HUDEP-2 (cell line): ENCODE data around the gene ROBO3.

Source experiments
- DNase-seq, 76 experiments: peaks; one replicate each; lab custom pipeline; 2025; ENCODE audit not compliant: unreplicated experiment in 76 of 76; lab: John Stamatoyannopoulos, UW

ROBO3 gene

GRCh38 chr11:124917115-124917637 is 51.9 kb downstream of the ROBO3 start:
- no peak for DNase-seq

GRCh38 chr11:124918950-124919349 is 53.7 kb downstream of the ROBO3 start, which contains the start of gene HEPN1:
Gene HEPN1 (plus strand): TSS chr11:124919250.
- DNase-seq, result no peak

GRCh38 chr11:124919898-124920297 is 54.7 kb downstream of the ROBO3 start:
- no peak for DNase-seq

GRCh38 chr11:124920356-124920755 is 55.1 kb downstream of the ROBO3 start:
- no peak for DNase-seq

- peak in 45 of 76 experiments; percentile 7 to 79 (median 46) for DNase-seq
Observed at GRCh38 chr11:124920870-124921609, 55.8 kb downstream of the ROBO3 start.

GRCh38 chr11:124922831-124923230 is 57.6 kb downstream of the ROBO3 start:
- DNase-seq, result no peak

GRCh38 chr11:124923296-124923695 is 58.1 kb downstream of the ROBO3 start:
- DNase-seq, result no peak

GRCh38 chr11:124928942-124929665 is 63.9 kb downstream of the ROBO3 start:
- no peak for DNase-seq

- DNase-seq, result no peak
Observed at GRCh38 chr11:124930799-124931198, 65.6 kb downstream of the ROBO3 start.
